ENCODE measurements around the gene POLR2A. TPM values are rescaled to one million over a fixed set of nuclear protein-coding genes. Genes with fewer than 3 reads are reported as not detected.
A peak's percentile ranks its signal among the peaks of the same experiment; 100 is the strongest.

The POLR2A gene
- total RNA-seq, 1 experiment from 2014 or later = 72.1 TPM

DNA sequence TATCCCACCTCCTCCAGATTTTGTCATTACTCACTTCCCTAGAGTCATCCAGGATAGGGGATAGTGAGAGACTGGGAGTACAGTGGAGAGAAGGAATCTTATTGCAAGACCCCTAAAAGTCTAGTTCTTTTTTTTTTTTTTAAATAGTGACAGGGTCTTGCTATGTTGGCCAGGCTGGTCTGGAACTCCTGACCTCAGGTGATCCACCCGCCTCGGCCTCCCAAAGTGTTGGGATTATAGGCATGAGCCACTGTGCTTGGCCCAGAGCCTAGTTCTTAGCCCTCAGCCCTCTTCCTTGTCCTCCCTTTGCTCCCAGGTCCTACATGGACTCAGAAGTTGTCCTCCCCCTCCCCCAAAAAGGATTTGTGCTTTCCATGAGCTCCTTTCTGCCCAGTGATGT lies 42.0 kb upstream of the POLR2A start:
- ChIA-PET CTCF (no interaction called here), POLR2A (no interaction called here)

GRCh38 chr17:7443499-7444485 lies 40.4 kb upstream of the POLR2A start:
- intact Hi-C loops (cut with micrococcal nuclease; ENCODE audit: unreplicated experiment) = no loop called here
- H3K9me3 Mint-ChIP-seq (ENCODE audit: unreplicated experiment) = no peaks in the 10 kb centered on the region
- ChIA-PET POLR2A (no interaction called here), CTCF (interaction anchor here (0.8 kb wide), 1 partner anchor 23 kb away, joined by 3 read pairs; no protein-coding TSS in a partner anchor)
- H3K4me3 ChIP-seq (ENCODE audit: low read depth, low read length) = no peak overlapping the region
- H3K4me1 Mint-ChIP-seq (ENCODE audit: low read depth, unreplicated experiment) = no peaks in the 10 kb centered on the region
- no peaks in the 10 kb centered on the region for H3K4me1 ChIP-seq
- H3K36me3 Mint-ChIP-seq (ENCODE audit: insufficient read depth, unreplicated experiment) = no peaks in the 10 kb centered on the region
- no peak for DNase-seq
- H3K4me3 Mint-ChIP-seq (ENCODE audit: unreplicated experiment) = no peak overlapping the region
- no TSS peak for BruUV-seq (replicated peaks)
- no peaks in the 10 kb centered on the region for H3K36me3 ChIP-seq (ENCODE audit: control insufficient read depth, insufficient read depth, low read length)
- no peak overlapping the region for H3K27ac Mint-ChIP-seq (ENCODE audit: unreplicated experiment)
- H3K27me3 ChIP-seq (replicated peaks; ENCODE audit: control insufficient read depth, insufficient read depth, low read length) = no peaks in the 10 kb centered on the region
- TF ChIP-seq, protein P1, sequence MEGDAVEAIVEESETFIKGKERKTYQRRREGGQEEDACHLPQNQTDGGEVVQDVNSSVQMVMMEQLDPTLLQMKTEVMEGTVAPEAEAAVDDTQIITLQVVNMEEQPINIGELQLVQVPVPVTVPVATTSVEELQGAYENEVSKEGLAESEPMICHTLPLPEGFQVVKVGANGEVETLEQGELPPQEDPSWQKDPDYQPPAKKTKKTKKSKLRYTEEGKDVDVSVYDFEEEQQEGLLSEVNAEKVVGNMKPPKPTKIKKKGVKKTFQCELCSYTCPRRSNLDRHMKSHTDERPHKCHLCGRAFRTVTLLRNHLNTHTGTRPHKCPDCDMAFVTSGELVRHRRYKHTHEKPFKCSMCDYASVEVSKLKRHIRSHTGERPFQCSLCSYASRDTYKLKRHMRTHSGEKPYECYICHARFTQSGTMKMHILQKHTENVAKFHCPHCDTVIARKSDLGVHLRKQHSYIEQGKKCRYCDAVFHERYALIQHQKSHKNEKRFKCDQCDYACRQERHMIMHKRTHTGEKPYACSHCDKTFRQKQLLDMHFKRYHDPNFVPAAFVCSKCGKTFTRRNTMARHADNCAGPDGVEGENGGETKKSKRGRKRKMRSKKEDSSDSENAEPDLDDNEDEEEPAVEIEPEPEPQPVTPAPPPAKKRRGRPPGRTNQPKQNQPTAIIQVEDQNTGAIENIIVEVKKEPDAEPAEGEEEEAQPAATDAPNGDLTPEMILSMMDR (IDR thresholded peaks at IDR 0.05; ENCODE audit: insufficient read depth in 1 of 2, low read depth in 1 of 2, low read length in 1 of 2, severe bottlenecking in 1 of 2, unreplicated experiment in 1 of 2) = no peak
- no peaks in the 10 kb centered on the region for H3K9me3 ChIP-seq
- peaks cover 3% of the 10 kb centered on the region for H3K27me3 Mint-ChIP-seq (ENCODE audit: insufficient read depth, unreplicated experiment)

More for the DNA sequence above, 42.0 kb upstream of the POLR2A start:
- Mint-ChIP-seq H3K4me1 (ENCODE audit: low read depth, unreplicated experiment) (peaks cover 6% of the 10 kb centered on the region), H3K4me3 (ENCODE audit: unreplicated experiment) (no peak overlapping the region), H3K9me3 (ENCODE audit: unreplicated experiment) (no peaks in the 10 kb centered on the region), H3K27ac (ENCODE audit: unreplicated experiment) (no peak overlapping the region), H3K27me3 (ENCODE audit: insufficient read depth, unreplicated experiment) (no peaks in the 10 kb centered on the region), H3K36me3 (ENCODE audit: insufficient read depth, unreplicated experiment) (no peaks in the 10 kb centered on the region)
- intact Hi-C loops (cut with micrococcal nuclease; ENCODE audit: unreplicated experiment) = no loop called here
- Histone ChIP-seq H3K4me1 (no peaks in the 10 kb centered on the region), H3K27me3 (replicated peaks; ENCODE audit: control insufficient read depth, insufficient read depth, low read length) (no peaks in the 10 kb centered on the region), H3K36me3 (ENCODE audit: control insufficient read depth, insufficient read depth, low read length) (no peaks in the 10 kb centered on the region), H3K4me3 (ENCODE audit: low read depth, low read length) (no peak overlapping the region), H3K9me3 (no peaks in the 10 kb centered on the region)
- TF ChIP-seq, protein P1 (IDR thresholded peaks at IDR 0.05; ENCODE audit: insufficient read depth in 1 of 2, low read depth in 1 of 2, low read length in 1 of 2, severe bottlenecking in 1 of 2, unreplicated experiment in 1 of 2) = no peak
- DNase-seq = no peak
- no TSS peak for BruUV-seq (replicated peaks)

DNA sequence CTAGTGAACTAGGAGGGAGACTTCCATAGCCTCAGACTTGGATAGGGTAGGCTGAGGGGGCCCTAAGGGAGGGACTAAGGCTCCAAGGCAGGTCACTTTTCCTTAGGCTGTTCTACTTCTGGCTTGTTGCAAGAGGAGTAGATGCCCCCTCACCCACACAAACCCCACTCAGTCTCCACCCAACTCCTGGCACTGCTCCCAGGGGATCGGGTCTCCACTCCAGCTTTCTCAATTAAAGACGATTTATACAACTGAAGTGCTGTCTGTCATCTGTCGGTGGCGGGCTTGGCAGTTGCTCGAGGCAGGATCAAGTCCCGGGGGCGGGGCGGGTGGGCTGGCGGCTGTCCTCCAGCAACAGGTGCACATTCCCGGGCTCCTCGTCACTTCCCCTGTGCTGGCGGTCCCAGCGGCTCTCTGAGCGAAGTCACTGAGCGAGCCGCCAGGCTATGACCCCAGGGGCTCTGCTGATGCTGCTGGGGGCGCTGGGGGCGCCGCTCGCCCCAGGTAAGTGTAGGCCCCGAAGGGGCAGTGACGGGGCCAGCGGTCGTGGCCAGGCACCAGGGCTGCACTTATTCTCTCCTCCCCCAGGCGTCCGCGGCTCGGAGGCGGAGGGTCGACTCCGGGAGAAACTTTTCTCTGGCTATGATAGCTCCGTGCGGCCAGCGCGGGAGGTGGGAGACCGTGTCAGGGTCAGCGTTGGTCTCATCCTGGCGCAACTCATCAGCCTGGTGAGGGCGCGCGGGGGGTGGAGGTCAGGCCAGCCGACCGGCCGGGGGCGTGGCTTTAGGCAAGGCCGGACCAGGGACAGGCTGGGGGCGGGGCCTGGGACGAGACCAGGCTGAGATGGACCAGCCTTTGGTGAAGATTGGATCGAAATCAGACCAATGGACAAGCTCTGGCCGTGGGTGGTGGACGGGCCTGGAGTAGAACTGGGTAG lies 39.2 kb upstream of the POLR2A start, which contains the start of gene CHRNB1:
Gene CHRNB1 (plus strand): TSS at position 380 of the 937 bp plus-strand sequence. CDS start 67 bp downstream, at position 447.
- peaks cover 3% of the 10 kb centered on the region for H3K27me3 Mint-ChIP-seq (ENCODE audit: insufficient read depth, unreplicated experiment)
- intact Hi-C loops (cut with micrococcal nuclease; ENCODE audit: unreplicated experiment) = no loop called here
- H3K27ac Mint-ChIP-seq (ENCODE audit: unreplicated experiment) = no peak within 1 kb of the TSS
- Histone ChIP-seq H3K4me1 (no peaks in the 10 kb centered on the region), H3K36me3 (ENCODE audit: control insufficient read depth, insufficient read depth, low read length) (no peaks in the 10 kb centered on the region), H3K27me3 (replicated peaks; ENCODE audit: control insufficient read depth, insufficient read depth, low read length) (no peaks in the 10 kb centered on the region), H3K9me3 (no peaks in the 10 kb centered on the region), H3K4me3 (ENCODE audit: low read depth, low read length) (no peak within 1 kb of the TSS)
- no peaks in the 10 kb centered on the region for H3K9me3 Mint-ChIP-seq (ENCODE audit: unreplicated experiment)
- BruUV-seq (replicated peaks) = no TSS peak
- ChIA-PET CTCF (no interaction called here), POLR2A (no interaction called here)
- DNase-seq = peak in 1 of 2 experiments; percentile 36
- TF ChIP-seq, protein P1 (IDR thresholded peaks at IDR 0.05; ENCODE audit: insufficient read depth in 1 of 2, low read depth in 1 of 2, low read length in 1 of 2, severe bottlenecking in 1 of 2, unreplicated experiment in 1 of 2) = no peak
- peak within 1 kb of the TSS; percentile 67 for H3K4me3 Mint-ChIP-seq (ENCODE audit: unreplicated experiment)
- H3K4me1 Mint-ChIP-seq (ENCODE audit: low read depth, unreplicated experiment) = no peaks in the 10 kb centered on the region
- no peaks in the 10 kb centered on the region for H3K36me3 Mint-ChIP-seq (ENCODE audit: insufficient read depth, unreplicated experiment)
